HG02870 (cell line): Measurements from ENCODE around the gene IFIT5.
"Not testable (repeated sequence)": the region's sequence is repeated elsewhere in the genome, so short reads cannot be mapped to it uniquely, and the experiment has no call there.

ENCODE experiments used
- ATAC-seq: cut with Tn5 transposase; IDR thresholded peaks from one replicate; pipeline ENCODE4 v1.9.1; 2021; ENCODE audit warnings: mild to moderate bottlenecking, moderate library complexity; ENCODE audit not compliant: unreplicated experiment

The IFIT5 gene

GRCh38 chr10:89425000-89425399 is 10.6 kb downstream of the IFIT5 start:
- ATAC-seq, result no peak

- no peak for ATAC-seq
Observed at GRCh38 chr10:89426230-89426868, 12.0 kb downstream of the IFIT5 start.

DNA sequence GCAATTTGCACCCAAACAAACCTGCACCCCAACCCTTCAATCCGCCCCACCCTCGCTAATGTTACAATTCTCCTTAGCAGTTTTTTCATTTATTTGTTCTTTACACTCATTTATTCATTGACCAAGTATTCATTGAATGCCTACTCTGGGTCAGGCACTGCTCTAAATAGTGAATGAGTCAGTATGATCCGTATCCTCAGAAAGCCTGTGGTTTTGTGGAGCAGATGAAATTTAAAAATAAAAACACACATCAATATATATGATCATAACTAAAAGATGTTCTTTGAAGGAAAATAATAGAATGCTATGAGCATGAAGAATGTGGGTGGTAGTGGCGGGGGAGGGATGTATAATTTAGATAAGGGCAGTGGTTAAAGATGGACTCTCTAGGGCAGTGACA is 13.3 kb downstream of the IFIT5 start:
- no peak for ATAC-seq

- ATAC-seq, result no peak
Observed at GRCh38 chr10:89428877-89429276, 14.5 kb downstream of the IFIT5 start.

DNA sequence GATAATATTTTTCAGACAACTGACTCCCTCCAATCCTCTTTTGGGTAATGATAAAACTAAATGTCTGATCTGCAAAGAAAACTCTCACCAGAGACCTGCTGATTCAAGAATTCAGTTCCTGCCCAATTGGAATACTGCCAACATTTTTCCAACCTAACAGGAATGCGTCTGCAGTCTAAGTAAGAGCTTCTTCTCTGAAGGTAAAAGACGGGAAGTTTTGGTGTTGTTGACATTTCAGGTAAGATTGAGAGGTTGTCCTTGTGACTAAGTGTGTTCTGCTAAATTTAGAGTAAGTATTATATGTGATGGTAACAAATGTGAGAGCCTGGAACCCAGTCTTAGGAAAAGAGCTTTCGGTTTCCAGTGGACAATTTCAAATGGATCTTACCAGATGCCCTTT is 17.6 kb downstream of the IFIT5 start:
- no peak for ATAC-seq

GRCh38 chr10:89438525-89438924 is 24.2 kb downstream of the IFIT5 start:
- no peak for ATAC-seq

DNA sequence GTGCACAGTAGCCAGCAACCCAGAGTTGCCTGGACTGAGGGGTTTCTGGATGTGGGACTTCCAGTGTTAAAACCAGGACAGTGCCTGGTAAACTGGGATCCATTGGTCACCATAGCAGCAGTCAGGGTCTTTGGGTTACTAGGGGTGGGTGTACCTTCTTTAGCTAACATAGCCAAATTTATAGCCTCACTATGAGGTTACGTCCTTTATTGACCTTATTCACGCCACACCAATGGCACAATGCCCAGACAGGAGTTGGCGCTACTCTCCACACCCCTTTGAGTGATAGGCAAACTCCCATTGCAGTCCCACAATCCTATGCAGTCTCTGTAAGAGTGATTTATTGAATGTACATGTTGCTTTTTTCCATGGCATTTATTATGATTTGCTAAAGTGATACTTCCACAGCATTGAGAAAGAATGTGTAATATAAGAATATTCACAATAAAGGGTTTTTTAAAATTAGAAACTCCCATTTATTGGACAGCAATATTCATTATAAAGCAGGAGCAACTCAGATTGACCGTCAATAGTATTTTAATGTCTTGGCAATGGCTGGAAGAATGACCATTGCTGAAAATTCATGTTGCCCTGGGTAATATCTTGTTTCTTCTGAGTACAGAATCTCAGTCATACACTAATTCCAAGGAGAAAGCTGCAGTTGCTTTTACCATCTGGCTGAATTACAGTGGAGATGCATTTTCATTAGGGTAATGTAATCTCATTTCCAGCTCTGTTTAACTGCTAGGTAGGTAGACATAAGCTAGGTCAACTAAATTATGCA is 26.1 kb downstream of the IFIT5 start:
- no peak for ATAC-seq

GRCh38 chr10:89442289-89442688 is 27.9 kb downstream of the IFIT5 start:
- no peak for ATAC-seq

GRCh38 chr10:89444819-89445218 is 30.5 kb downstream of the IFIT5 start:
- not testable (repeated sequence) for ATAC-seq

DNA sequence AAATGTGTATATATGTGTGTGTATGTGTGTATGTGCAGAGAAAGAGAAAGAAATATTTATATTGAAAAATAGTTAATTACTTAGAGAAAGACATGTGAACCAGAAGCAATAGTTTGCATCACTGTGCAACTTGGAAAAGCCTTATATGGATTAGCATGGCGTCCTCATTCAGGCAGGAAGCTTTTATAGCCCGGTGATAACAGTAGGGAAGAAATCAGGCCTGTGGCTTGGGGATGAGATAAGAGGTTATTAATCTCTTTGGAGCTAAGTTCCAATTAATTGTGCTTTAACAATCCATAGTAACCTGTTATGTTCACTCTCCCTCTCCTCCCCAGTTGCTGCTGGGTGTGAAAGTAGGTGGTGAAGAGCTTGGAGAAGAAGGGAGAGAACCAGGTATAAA is 36.5 kb downstream of the IFIT5 start:
- no peak for ATAC-seq

DNA sequence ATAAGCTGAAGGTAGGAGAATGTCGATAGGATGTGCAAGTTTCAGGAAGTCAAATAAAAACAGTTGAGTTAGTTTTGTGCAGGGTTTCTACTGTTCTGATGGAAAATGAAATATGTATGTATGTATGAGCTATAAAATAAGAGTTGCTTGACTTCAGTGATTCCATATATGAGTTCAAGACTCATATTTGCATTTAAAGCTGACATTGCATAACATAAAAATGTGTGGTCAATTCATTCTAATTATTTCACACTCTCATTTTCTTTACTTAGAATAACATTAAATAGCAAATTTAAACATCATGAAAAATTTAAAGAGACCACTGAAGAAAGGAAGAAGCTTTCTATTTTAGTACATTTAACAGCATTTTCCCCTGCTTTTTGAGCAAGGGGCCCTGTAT is 37.8 kb downstream of the IFIT5 start:
- ATAC-seq, result no peak

DNA sequence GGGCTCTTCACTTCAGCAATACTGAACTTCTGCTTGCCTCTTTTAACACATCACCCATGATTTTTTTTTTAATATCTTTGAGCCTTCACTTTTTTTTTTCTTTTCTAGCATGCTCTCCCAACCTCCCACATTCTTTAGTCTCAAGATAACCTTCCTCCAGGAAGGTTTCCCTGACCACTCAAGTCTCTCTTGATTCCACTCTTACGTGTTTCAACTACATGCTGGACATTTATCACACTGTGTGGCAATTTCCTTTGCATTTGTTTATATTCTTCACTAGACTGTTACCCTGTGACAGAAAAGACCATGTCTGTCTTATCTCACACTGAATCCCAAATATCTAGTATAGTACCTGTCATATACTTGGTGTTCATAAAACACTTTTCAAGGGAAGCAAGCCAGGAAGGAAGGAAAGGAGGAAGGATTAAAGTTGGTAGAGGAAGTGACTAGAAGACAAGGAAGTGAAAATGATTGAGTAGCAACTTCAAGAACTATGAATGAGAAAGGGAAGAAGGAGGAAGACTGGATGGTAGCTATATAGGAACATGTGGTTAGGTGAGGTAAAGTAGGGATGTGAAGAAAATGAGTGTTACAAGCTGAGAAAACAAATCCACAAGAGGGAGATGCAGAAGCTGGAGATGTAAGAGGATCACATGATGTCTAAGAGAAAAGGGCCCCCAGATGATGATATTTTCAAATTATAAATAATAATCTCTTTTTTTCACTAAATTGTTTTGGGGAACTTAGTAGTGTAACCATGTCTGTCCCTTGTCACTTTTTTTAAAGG is 40.4 kb downstream of the IFIT5 start:
- no peak for ATAC-seq

- no peak for ATAC-seq
Observed at GRCh38 chr10:89458291-89458690, 43.9 kb downstream of the IFIT5 start.

DNA sequence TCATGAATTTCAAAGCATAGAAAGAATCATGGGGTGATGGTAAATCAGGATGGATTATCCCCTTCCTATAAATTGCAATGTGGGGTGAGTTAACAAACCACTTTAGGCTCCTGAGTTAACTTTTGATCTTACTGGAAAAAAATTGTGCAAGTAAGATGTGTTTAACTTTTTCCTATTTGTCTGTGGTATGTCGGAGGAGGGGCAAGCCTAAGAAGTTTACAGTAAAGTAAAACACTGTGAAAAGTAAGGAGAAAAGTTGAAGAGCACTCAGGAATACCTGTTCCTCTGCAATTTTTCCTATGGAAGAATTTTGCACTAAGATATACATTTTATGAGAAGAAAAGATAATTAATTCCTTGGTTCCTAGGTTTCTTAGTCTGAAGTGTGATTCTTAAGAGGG is 44.4 kb downstream of the IFIT5 start:
- ATAC-seq, result no peak

DNA sequence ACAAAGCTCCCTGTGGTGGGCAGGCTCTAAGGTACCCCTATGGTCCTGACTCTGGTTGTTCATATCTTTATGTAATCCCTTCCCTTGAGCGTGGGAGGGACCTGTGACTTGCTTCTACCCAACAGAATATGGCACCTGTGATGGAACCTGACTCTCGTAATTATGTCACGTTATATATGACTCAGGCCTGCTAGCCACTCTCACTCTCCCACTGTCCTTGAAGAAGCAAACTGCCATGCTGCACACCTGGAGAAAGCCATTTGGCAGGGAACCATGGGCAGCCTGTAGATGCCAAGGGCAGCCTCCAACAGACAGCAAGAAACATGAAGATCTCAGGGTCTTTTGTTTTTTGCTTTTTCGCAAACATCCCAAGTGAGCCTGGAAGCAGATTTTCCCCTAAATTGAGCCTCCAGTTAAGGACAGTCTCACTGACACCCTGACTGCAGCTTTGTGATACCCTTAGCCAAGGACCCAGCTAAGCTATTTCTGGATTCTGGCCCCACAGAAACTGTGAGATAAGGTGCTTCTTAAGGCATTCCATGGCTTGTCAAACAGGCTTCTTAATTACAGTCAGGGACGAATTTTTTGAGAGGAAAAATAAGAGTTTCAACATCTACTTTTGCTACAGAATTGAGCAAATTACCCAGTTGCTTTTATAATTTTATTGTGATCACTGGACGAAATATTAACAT is 49.6 kb downstream of the IFIT5 start:
- no peak for ATAC-seq

GRCh38 chr10:89465196-89465595 is 50.8 kb downstream of the IFIT5 start:
- no peak for ATAC-seq

DNA sequence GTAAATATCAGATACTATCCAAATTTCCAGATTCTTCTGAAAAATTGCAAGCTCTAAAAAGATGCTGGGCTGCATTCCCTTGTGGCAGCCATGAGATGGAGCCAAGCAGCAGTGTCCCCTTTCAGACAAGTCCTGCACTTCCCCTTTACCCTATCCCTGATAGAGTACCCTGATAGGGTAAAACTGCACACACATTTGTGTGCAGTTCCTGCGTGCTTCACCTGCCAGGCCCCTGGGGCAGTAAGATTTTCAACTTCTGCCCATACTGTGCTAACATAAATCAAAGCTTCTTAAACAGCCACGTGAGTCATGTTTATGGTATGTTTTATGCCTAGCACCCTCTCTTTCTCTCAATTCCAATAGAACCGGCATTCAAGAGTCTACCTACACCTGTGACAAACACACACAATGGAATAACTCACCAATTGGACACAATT is 52.2 kb downstream of the IFIT5 start:
- no peak for ATAC-seq

DNA sequence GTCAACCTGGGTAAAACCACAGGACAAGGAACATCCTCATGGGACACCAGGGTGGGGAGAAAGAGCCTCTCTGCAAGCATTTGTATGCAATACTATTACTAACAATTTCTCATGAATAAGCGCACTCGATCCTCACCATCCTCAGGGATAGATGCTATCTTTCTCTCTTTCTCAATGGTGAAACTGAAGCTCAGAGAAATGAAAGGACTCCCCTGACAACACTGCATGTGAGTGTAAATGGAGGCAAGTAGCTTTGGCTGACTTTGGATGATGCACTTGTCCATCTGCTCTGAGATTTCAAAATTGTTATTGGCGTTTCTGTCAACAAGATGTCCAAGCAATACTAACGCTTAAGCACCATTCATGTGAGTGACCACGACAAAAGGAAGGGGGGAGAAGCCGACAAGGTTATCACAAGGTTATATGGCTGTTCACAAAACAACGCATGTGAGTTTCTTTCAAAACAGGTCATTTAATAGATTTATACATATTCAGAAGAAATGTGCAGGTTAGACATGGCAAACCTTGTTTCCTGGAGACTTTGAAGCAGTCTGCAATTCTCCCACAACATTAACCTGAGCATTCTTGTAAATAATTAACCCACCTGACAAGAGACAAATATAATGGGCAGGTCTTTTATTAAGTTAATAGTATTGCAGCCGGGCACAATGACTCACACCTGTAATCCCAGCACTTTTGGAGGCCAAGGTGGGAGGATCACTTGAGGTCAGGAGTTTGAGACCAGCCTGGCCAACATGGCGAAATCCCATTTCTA is 54.0 kb downstream of the IFIT5 start:
- ATAC-seq, result no peak

DNA sequence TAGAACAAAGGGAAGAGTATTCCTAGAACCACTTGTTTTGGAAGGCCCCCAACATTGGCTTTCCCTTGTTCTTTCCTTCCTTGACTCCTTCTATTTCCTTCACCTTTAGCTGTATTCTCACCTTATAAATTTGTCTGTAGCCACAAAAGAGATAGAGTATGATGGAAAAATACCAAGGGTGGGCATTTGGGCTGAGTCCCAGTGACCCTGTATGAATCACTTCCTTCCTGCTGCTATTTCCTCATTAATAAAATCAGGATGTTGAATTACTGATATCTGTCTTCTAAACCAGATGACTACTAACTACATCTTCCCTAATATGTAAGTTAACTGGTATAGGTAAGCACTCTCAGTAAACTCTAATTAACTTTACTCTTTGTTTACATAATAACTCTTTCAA is 55.1 kb downstream of the IFIT5 start:
- no peak for ATAC-seq
